Ishikawa (cell line): ENCODE results near the gene USP30.

Experiments used
- RAD21 ChIP-seq: IDR thresholded peaks from 2 replicates; pipeline ENCODE4 v1.6.1; 2012; ENCODE audit warnings: low read depth
- TAF1 ChIP-seq: IDR thresholded peaks from 2 replicates; pipeline ENCODE4 v1.6.1; 2012; ENCODE audit warnings: low read depth, mild to moderate bottlenecking
- TF ChIP-seq, protein P1 (sequence below): IDR thresholded peaks from 2 replicates; pipeline ENCODE4 v1.6.1; 2012

- TF ChIP-seq TAF1 (no peak), RAD21 (no peak)
- TF ChIP-seq, protein P1, sequence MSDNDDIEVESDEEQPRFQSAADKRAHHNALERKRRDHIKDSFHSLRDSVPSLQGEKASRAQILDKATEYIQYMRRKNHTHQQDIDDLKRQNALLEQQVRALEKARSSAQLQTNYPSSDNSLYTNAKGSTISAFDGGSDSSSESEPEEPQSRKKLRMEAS, result no peak
These were observed 58.7 kb downstream of the USP30 start for GRCh38 chr12:109110988-109111495.
